ENCODE results near the gene GALNT17.

Gene GALNT17

DNA sequence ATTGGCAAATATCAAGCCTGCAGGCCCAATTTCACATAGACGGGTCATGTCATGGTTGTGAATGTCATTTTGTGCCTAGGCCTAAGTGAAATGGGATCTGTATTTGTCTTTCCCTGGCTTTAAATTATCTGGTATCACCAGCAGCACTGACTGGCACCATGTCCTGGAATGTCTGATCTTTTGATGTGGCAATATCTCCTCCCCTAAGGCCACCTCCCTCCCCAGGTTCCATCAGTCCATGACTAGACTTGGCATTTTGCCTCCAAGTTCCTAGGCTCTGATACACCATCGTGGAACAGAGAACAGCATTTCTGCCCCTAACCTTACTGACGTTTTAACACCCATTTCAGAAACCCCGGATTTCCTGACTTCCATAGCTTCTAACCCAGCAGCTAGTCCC is 513.9 kb downstream of the GALNT17 start:
- no peak for DNase-seq

DNA sequence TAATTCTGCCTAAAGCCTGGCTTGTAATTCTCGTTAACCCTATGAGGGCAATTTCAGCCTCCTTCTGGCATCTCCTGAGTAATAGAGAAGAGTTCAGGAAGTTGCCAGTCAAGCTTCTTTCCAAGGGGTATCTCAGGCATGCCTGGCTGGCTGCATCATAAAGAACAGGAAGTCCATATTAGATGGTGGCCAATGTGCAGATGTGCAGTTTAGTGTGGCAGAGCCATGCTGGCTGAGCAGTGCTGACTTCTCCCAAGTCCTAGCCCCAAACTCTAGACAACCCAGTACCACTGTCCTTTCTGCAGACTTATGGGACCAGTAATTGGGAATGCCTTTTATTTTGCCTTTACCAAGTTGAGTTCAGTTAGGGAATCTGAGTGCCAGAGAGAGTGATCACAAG is 517.9 kb downstream of the GALNT17 start:
- DNase-seq = no peak

DNA sequence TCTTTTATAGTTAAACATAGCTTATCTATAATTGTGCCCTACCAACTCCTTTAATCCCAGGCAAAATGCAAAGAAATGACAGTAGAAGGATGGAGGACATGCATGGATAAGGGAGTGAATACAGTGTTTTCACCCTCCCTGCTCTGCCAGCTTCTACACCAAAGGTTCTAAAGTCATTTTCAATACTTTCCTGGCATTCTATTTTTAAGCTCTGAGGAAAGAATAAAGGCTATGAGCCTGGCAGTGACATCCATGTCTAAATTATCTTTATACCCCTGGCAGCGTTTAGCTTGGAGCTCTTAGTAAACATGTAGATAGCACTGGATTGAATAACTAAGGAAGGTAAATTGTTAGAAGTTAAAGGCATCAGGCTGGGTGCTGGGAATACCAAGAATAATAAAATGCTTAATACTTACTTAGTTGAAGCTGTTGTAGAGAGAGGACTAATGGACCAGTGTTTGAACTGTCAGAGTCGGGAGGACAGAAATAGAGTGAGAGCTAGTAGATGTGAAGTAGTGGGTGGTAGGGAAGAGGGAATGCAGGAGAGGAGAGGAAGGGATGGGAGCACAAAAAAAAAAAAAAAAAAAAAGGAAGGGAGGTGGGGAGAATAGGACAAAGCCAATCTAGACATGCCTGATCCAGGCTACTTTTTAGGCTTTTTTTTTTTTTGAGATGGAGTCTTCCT is 518.9 kb downstream of the GALNT17 start:
- no peak for DNase-seq

DNA sequence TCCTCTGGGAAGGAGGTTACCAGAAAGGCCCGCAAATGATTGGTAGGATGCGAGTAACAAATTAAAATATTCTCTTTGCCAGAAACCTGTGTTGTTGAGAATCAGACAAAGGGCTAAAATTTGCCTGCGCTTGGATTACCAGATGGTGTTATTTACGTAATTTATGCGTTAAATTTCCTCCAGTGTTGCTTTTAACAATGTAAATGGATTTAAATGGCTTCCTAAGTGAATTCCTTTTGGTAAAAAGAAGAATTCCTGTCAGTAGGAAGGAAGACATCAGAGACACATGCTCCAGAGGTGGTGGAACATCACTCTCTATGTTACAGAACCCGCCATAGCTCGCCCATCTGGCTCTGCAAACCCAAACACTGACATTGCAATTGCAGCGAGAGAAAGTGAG is 520.6 kb downstream of the GALNT17 start:
- no peak for DNase-seq

DNA sequence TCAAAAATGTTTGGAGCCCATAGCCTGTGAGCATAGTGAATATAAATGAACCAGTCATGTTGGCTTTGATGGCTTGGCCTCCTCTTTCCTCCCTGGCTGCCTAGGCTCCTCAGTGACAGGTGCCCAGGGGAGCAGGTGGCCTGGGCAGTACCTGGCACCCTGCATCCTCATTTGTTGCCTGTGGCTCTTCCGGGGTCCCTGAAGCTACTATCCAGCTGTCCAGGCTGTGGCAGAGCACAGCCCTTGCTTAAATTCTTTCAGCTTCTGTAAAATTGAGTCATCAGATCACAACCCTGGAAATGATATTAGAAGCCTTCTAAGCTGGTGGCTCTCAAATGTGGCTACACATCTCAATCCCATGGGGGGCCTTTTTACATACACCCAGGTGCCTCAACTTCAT is 525.4 kb downstream of the GALNT17 start:
- no peak for DNase-seq

DNA sequence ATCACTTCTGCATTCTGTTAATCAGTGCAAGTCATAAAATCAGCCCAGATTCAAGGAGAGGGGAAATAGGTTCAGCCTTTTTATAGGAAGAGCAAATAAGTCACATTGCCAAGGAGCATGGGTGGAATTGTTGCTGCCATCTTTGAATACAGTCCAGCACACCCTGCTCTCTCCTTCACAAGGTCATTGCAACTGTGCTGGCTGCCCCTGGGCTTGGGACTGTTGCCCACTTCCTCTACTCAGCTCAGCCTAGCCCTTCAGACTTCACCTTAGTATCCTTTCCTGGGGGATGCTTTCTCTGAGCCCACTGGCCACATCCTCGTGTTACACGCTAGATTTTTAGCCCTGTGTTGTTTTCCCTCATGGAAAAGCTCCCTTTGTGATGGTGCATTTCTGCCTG is 527.7 kb downstream of the GALNT17 start:
- DNase-seq = no peak

DNA sequence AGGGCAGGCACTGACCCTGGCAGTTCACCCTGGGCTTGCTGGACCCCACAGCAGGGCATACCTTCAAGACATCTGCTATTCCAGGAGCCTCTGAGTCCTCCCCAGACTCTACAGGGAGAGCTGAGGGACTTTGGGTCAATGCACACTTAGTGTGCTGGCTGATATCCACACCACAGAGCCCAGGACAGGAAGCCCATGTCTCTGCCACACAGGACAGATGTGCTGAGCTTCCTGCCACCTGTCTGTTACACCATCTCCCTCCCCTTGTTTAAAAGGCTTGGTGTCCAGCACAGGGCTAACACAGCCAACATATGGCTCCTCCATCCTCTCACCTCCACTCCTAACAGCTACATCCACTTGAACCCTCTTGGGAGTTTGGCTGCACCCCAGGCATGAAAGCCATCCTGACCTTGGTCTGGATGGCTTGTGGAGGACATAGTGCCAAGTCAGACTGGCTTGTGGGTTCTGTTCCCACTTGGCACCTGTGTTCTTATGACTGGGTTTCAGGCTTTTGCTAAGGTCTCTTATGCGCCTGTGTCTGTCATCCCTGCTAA is 529.8 kb downstream of the GALNT17 start:
- no peak for DNase-seq

DNA sequence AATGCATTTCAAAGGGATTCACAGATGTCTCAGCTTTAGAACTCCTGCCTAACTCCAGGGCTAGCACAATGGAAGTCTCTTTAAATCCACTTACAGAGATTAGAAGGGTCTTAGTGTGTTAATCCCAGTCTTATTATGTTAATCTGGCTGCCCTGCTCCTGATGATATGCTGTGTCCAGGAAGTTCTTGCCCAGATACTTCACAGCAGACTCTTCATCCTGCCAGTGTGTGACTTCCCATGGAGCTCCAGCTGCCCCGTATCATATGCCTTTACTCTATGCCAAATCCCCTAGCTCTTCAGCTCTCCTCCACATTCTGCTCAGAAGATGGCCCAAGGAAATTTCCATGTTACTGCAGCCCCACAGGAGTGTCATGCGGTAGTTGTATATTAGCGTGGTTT is 533.8 kb downstream of the GALNT17 start:
- DNase-seq = no peak

DNA sequence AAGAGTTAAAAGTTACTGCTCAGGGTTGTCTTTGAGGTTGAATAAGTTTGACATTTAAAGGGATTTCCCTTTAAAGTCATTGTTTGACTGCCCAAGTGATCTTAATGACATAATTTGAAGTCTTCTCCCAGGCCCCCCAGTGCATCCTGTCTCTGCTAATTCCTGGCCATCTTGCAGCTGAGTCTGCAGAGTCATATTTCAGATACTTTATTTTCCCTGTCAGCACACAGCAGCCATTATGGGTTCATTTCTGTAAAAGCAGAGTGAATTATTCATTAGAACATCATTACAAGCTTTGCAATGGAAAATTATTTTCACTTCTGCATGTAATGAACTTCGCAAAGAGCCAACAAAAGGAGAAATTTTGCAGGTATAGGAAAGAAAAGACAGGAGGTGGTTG is 536.6 kb downstream of the GALNT17 start:
- DNase-seq = no peak

DNA sequence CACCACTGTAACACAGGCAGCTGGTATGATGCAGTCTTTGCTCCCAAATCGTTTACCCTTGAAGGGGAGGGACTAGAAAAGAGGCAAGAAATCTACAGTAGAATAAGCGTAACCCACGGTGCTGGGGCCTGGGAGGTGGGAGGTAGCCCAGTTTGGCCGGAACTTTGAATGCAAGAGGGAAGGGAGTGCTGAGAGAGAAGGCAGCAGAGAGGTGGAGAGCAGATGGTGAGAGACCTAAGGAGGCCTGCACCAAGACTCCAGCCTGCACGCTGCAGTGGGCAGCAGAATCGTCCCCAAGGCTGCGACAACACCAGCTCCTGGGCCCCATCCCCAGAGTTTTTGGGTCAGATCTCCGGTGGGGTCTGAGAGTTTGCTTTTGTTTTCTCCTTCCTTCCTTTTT is 547.5 kb downstream of the GALNT17 start:
- no peak for DNase-seq

DNA sequence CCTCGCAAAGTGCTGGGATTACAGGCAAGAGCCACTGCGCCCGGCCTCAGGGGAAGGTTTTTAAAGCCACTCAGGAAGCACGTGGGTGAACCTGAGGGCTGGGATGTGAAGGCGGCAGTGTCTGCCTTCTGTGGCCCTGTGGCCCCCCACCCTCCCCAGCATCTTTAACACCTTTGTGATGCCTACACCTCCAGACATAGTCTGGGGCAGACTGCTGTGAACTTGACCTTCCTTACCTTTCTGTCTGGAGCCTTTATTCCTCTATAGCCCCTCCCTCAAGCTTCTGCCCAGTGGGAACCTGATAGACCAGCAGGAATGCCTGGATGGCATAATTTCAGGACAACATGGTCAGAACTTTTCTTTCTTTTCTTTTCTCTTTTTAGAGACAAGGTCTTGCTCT is 550.2 kb downstream of the GALNT17 start:
- DNase-seq = no peak

DNA sequence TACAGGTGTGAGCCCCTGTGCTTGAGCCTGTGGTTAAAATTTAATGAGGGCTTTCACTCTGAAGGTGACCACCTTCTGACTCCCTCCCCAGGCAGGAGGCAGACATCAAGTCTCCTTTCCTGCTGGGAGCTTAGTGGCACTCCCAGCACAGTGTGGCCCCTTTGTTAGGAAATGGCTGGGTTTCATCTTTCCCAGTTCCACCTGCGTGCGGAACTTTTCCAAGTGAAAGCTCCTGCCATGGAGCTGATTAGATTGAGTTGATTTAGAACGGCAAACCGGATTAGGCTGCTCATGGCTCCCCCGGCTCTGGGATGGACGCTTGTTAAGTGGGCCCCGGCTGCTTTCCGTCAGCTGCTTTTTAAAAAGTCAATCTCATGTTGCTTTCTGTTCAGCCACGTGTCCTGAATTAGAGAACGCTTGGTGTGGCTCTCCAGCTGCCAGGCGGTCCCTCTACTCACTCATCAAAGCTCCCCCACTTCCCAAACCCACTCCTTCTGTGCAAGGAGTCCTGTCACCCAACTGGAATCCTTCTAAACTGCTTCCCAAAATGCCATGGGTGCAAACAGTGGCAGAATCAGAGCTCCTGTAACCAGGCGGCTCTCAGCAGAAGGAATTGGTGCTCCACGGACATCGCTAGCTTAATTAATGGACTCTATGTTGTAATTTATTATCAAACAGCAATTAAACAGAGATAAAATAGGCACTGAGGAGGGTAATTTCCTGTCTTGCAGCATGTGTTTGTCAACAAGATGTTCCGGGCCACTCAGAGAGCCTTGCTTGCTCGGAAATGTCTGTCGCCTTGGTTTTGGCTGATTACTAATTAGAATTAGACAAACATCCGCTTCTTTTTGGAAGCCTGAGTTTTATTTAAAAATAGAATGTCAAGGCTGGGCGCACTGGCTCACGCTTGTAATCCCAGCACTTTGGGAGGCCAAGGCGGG is 551.2 kb downstream of the GALNT17 start:
- DNase-seq = no peak

DNA sequence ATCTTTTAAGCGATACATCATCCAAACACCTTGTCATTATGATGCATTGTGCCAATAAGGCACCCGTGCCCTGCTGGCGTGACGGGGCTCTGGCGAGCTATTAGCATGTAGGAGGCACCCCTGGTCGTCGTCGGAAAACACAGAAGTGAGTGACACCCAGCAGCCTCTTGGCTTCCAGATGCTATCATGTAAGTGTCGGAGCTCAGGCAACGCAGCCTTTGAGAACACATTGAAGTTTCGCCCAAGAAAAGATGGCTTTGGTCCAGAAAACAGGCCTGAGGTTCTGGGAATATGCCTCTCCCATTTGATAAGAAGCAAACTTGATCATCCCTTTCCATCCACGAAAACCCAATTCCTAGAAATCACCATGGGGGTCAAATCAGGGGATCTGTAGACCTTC is 555.3 kb downstream of the GALNT17 start:
- no peak for DNase-seq

DNA sequence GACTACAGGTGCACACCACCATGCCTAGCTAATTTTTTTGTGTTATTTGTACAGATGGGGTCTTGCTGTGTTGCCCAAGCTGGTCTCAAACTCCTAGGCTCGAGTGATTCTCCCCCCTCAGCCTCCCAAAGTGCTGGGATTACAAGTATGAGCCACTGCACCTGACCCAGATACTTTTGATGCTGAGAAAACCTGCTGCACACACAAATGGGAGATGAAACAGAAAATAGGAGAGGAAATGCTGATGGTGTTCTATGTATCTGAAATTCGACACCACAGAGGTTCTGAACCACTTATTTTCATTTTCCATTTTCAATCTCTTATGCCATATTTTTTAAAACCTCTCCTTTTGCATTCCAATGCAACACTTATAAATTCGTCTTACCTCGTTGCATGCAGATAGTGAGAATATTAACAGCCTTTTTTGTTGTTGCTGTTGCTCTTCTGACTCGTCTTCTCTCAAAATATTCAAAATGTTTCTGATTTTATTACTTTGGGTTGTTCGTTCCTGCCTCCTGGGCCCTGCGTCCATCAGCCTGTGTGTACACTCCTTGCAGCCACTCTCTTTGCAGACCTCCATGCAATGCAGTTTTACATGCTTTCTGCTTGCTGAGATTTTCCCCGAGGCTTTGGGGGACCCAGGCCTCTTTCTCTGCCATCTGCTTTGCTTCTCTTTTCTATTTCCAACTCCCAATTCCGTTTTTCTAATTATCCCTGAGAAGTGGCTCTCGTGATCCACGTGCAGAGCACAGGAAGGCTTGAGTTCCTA is 556.1 kb downstream of the GALNT17 start:
- no peak for DNase-seq

DNA sequence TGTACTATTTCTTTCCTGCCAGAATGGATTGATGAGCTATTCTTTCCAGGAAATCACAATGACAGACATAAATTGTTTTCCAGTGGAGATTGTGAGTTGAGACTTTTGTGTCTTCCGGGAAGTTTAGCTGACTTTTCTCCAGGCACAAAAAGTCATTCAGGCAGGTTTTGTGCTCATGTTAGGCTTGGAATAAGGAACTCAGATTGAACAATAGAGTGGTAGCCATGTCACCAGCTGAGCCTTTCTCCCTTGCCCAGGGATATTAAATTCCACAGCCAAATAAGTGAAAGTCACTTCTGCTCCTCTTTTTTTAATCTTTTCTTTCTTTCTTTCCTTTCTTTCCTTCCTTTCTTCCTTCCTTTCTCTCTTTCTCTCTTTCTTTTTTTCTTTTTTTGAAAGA is 559.6 kb downstream of the GALNT17 start:
- DNase-seq = no peak

DNA sequence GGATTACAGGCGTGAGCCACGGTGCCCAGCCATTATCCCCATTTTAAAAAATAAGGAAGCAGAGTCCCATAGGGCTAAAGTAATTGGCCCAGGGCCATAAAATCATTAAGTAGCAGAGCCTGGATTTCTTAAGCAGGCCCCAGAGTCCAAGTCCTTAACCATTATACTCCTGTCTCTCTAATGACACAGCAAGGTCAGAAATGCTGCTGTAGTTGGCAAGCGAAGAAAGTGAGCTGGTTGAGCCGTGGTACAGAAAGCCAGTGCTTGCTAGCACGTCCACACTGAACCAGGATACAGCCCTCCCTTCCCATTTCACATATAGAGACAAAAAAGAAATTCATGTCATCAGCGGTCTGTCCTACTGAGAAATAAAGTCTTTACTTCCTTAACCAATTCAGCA is 562.7 kb downstream of the GALNT17 start:
- no peak for DNase-seq

DNA sequence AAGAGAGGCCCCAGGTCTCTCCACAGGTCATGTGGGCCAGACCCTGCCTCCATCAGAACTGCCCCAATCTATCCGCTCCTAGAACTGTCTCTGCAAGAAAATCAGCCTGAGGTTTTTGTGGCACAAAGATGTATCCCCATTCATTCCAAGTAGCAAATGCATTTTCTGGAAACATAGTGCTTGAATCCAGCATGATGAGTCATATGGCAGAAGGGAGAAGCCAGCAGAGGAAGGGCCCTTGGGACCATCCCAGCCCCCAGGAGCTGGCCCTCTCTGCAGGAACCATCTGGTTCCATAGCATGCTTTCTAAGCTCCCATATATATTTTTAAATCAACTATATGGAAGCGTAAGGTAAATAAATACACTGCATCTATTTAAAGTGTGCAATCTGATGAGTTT is 563.2 kb downstream of the GALNT17 start:
- no peak for DNase-seq

DNA sequence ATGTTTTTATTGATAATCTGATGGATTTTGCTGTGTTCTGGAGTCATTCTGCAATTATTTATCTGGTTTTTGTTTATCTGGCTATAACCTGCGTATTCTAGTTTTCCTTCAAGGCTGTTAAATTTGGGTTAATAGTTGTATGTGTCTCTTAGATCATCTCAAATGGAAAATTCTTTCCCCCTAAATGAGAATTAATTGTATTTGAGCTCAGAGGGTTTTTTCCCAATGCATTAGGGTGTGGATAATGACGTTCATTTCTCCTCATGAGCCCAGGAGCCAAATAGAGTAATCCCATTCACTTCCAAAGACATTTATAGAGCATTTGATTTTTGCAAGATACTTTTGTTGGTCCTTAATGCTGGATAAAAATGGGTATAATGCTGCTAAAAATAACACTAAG is 564.6 kb downstream of the GALNT17 start:
- DNase-seq = no peak

DNA sequence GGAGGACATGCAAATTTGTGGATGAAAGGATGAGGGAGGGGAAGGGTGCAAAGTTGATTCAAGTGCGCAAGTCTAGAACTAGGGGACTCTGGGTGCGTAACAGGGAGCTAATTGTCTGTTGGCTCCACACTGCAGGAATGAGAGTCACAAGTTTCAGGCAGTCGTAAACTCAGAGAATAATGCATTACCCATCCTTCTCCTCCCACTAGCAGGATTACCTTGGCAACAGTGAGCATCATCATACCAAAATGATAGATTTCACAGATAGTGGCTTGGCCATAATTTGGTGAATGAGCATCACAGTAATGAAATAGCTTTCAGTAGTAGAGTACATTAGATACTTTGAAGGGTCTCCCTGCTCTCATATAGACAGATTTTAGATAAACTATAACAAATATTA is 565.5 kb downstream of the GALNT17 start:
- no peak for DNase-seq

DNA sequence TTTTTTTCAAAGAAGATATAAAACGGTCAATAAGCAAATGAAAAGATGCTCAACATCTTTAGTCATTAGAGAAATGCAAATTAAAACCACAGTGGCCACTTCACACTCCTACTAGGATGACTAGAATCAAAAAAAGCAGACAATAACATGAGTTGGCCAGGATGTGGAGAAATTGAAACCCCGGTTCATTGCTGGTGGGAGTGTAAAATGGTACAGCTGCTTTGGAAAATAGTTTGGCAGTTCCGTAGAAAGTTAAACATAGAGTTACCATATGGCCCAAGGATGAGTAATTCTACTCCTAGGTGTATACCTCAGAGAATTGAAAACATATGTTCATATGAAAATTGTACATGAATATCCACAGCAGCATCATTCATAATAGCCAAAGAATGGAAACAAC is 573.3 kb downstream of the GALNT17 start:
- DNase-seq = no peak

DNA sequence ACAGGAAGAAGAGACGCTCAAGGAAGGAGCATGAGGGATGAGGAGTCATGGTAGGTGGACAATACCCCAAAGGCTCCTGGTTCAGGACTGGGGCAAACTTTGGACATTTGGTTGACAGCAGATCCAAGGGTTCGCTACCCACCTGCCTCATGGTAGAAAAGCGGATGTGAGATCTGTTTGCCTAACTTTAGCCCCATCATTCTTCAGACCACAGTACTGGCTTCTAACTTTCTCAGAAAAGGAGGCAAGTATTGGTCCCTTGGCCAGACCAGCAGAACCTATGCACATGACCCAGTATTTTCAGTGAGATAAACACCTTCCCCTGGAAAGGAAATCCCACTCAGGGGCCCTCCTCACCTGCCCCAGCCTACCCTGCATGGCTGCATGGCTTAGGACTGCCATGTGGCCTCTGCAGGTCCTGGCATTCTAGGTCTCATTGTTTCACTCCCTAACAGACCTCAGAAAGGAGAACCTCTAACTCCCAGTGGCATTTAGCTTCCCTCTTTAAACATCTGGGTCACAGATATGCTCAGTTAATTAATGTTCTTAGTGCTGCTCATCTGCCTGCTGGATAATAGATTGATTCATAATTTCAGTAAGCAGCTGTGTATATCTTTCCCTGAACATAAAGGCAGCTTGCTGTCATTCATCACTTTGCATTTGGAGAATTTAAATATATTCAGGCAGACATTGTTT is 574.1 kb downstream of the GALNT17 start:
- no peak for DNase-seq

DNA sequence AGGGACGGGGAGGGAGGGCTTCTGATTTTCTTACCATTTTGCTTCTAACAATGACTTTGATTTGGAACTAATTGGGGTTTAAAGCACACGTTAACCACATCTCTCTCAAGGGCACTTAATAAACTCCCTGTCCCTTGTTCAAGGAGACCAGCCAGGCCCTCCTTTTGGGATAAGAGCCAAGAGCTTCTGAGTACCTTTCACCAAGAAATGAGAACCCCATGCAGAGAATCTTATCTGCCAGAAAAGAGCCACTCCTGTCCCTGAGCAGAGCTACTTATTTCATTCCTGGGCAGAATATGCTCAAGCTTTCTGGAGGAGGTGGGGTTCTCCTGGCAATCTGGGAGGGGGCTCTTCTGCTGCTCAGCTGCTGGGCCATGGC is 574.6 kb downstream of the GALNT17 start:
- no peak for DNase-seq

DNA sequence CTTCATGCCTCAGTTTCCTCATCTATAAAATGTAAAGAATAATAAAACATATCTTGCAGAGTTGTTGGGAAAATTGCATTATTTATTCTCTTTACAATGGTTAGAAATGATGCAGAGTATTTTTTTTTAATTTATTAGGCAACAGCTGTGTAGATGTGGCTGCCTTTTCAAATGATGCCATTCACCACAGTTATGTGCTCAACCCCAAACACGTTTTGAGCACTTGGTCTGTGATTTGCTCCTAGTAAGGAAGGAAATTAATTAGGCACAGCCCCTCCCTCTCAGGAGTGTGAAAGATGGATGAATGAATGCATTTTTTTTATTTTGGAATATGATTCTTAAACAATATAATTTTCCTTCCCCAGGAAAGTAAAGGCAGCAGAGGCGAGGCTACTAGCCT is 575.1 kb downstream of the GALNT17 start:
- DNase-seq = no peak
